GM12878 (cell line): Measurements from ENCODE around the gene CALD1. TPM values are rescaled to one million over a fixed set of nuclear protein-coding genes. Genes with fewer than 3 reads are reported as not detected.

ENCODE experiments used
- CHD2 ChIP-seq: IDR thresholded peaks from 2 replicates; pipeline ENCODE4 v1.6.1; 2011; ENCODE audit warnings: low read depth, low read length, improper control_type of control experiment, borderline replicate concordance
- CHD4 ChIP-seq: fragments of 200-600 bp; sonication (generic); IDR thresholded peaks from 2 replicates; pipeline ENCODE4 v1.6.1; 2016; ENCODE audit warnings: mild to moderate bottlenecking
- FOXK2 ChIP-seq: fragments of 450-650 bp; IDR thresholded peaks from 2 replicates; pipeline ENCODE4 v1.6.1; 2017; ENCODE audit warnings: mild to moderate bottlenecking, moderate library complexity
- HCFC1 ChIP-seq: fragments of 150-350 bp; IDR thresholded peaks from 2 replicates; pipeline ENCODE4 v1.6.1; 2014; ENCODE audit warnings: low read length
- KLF5 ChIP-seq: fragments of 450-650 bp; IDR thresholded peaks from 2 replicates; pipeline ENCODE4 v1.6.1; 2014; ENCODE audit warnings: mild to moderate bottlenecking; ENCODE audit not compliant: partially characterized antibody
- MTA3 ChIP-seq: IDR thresholded peaks from 2 replicates; pipeline ENCODE4 v1.6.1; 2012; ENCODE audit warnings: low read length, inconsistent platforms, borderline replicate concordance
- MYB ChIP-seq: fragments of 150-350 bp; IDR thresholded peaks from 2 replicates; pipeline ENCODE4 v1.6.1; 2014; ENCODE audit warnings: mild to moderate bottlenecking, low read depth, low read length, borderline replicate concordance
- NBN ChIP-seq: fragments of 450-650 bp; IDR thresholded peaks from 2 replicates; pipeline ENCODE4 v1.6.1; 2016
- RBBP5 ChIP-seq: fragments of 200-600 bp; sonication (generic); conservative IDR thresholded peaks from 2 replicates; pipeline ENCODE4 v1.6.1; 2016
- SIX5 ChIP-seq: IDR thresholded peaks from 2 replicates; pipeline ENCODE4 v1.6.1; 2011; ENCODE audit warnings: mild to moderate bottlenecking, low read depth, low read length, moderate library complexity; ENCODE audit not compliant: severe bottlenecking
- TCF3 ChIP-seq: IDR thresholded peaks from 2 replicates; pipeline ENCODE4 v1.6.1; 2012; ENCODE audit warnings: low read depth, mild to moderate bottlenecking, low read length, borderline replicate concordance; ENCODE audit not compliant: insufficient read depth
- YY1 ChIP-seq: IDR thresholded peaks from 2 replicates; pipeline ENCODE4 v1.6.1; 2011; ENCODE audit warnings: low read depth, mild to moderate bottlenecking, low read length
- ZNF207 ChIP-seq: fragments of 450-650 bp; IDR thresholded peaks from 2 replicates; pipeline ENCODE4 v1.6.1; 2014; ENCODE audit warnings: antibody characterized with exemption, mild to moderate bottlenecking, borderline replicate concordance
- ZNF24 ChIP-seq: fragments of 450-650 bp; IDR thresholded peaks from 2 replicates; pipeline ENCODE4 v1.6.1; 2017; ENCODE audit warnings: antibody characterized with exemption, mild to moderate bottlenecking
- polyA plus RNA-seq, 11 experiments: library from polyadenylated mRNA; depleted of rRNA in 4 of 11; unstranded in 6 of 11; stranded (reverse) in 5 of 11; fragments of >200 nt; fragmentation: Nextera tagmentation in 4 of 11; fragmentation: Illumina TruSeq in 1 of 11; extraction: Ambion mirVana in 4 of 11; extraction: Trizol in 1 of 11; gene quantifications; 1 replicate in 1 of 11; 2 replicates in 10 of 11; pipeline versions ENCODE4 v1.2.1 to v1.2.3, GENCODE V29; 2011 to 2016; ENCODE audit warnings: inconsistent platforms in 2 of 11, missing spikeins in 2 of 11, low read depth in 1 of 11
- total RNA-seq, 4 experiments: library from RNA; depleted of rRNA in 3 of 4; stranded (reverse); fragments of >200 nt in 3 of 4; fragmentation: Illumina TruSeq in 1 of 4; extraction: Trizol in 1 of 4; gene quantifications; 2 replicates each; pipeline versions ENCODE4 v1.2.1 to v1.2.3, GENCODE V29; 2013 to 2021
- TF ChIP-seq, protein P1 (sequence below): fragments of 450-650 bp; formaldehyde crosslinking; IDR thresholded peaks from 2 replicates; pipeline ENCODE4 v1.5.0; 2022; ENCODE audit warnings: mild to moderate bottlenecking, missing genetic modification characterization
- TF ChIP-seq, protein P2 (sequence below): fragments of 450-650 bp; IDR thresholded peaks from 2 replicates; pipeline ENCODE4 v1.6.1; 2016; ENCODE audit warnings: mild to moderate bottlenecking
- TF ChIP-seq, protein P3 (sequence below): fragments of 450-650 bp; IDR thresholded peaks from 2 replicates; pipeline ENCODE4 v1.6.1; 2018; ENCODE audit warnings: mild to moderate bottlenecking, low read depth, moderate library complexity; ENCODE audit not compliant: partially characterized antibody
- TF ChIP-seq, protein P4 (sequence below): fragments of 450-650 bp; conservative IDR thresholded peaks from 2 replicates; pipeline ENCODE4 v1.6.1; 2017; ENCODE audit warnings: mild to moderate bottlenecking, moderate library complexity
- TF ChIP-seq, protein P5 (sequence below): fragments of 450-650 bp; IDR thresholded peaks from 2 replicates; pipeline ENCODE4 v1.6.1; 2017; ENCODE audit warnings: low read depth, mild to moderate bottlenecking, moderate library complexity

Gene CALD1
- total and polyA plus RNA-seq, 10 of the 15 experiments (the other 5 are each of a cell fraction or from before 2014, with no cell fraction given): 0.03 to 1.3 (median 0.22) TPM

DNA sequence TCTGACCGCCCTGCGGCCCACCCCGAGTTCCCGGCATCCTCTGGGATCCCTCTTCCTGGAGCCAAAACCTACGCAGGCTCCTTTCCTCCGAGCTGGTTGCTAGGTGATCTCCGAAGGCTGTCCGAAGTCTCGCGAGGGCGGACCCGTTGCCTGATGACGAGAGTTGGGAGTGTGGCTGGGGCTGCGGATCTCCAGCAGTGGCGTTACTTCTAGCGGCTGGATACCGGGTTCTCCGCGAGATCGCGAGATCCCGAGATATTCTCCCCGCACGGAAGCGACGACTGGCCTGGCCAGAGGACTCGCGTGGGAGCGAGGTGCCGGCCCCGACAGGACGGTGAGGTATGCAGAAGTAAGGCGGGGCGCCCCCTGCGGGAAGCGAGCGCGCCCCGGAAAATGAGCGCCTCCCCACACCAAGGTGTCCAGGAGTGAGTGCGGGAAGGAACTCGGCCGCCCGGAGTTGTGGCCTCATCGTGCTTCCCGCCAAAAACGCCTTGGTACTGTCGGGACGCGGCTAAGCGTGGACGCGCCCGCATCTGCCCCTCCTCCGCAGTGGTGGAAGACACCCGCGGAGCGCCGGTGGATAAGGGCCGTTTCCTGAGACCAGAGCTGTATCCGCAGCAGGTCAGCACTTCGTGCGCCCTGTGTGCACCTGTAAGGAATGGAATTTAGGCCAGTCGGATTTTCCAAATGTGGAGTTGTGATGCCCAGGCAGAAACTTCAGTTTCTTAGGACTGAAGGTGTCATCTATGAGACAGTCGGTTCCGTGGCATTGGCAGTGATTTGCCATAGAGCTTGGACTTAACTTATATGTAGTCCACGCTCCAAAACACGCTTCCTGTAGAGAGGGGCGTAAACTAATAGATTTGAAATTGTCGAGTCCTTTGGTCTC, 207.2 kb downstream of the CALD1 start, which contains the start of gene AGBL3 (continued):
- TF ChIP-seq CHD2 (peak; percentile 99), NBN (peak; percentile 85), HCFC1 (peak; percentile 27), TCF3 (no peak), ZNF24 (no peak), YY1 (peak; percentile 41; the same call in 1 of the 2 replicates), CHD4 (no peak), MTA3 (no peak), KLF5 (no peak), SIX5 (peak; percentile 4), RBBP5 (no peak), FOXK2 (no peak), MYB (no peak), ZNF207 (peak; percentile 64; the same call in 1 of the 2 replicates)
- TF ChIP-seq, protein P1, sequence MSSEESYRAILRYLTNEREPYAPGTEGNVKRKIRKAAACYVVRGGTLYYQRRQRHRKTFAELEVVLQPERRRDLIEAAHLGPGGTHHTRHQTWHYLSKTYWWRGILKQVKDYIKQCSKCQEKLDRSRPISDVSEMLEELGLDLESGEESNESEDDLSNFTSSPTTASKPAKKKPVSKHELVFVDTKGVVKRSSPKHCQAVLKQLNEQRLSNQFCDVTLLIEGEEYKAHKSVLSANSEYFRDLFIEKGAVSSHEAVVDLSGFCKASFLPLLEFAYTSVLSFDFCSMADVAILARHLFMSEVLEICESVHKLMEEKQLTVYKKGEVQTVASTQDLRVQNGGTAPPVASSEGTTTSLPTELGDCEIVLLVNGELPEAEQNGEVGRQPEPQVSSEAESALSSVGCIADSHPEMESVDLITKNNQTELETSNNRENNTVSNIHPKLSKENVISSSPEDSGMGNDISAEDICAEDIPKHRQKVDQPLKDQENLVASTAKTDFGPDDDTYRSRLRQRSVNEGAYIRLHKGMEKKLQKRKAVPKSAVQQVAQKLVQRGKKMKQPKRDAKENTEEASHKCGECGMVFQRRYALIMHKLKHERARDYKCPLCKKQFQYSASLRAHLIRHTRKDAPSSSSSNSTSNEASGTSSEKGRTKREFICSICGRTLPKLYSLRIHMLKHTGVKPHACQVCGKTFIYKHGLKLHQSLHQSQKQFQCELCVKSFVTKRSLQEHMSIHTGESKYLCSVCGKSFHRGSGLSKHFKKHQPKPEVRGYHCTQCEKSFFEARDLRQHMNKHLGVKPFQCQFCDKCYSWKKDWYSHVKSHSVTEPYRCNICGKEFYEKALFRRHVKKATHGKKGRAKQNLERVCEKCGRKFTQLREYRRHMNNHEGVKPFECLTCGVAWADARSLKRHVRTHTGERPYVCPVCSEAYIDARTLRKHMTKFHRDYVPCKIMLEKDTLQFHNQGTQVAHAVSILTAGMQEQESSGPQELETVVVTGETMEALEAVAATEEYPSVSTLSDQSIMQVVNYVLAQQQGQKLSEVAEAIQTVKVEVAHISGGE: no peak
- TF ChIP-seq, protein P2, sequence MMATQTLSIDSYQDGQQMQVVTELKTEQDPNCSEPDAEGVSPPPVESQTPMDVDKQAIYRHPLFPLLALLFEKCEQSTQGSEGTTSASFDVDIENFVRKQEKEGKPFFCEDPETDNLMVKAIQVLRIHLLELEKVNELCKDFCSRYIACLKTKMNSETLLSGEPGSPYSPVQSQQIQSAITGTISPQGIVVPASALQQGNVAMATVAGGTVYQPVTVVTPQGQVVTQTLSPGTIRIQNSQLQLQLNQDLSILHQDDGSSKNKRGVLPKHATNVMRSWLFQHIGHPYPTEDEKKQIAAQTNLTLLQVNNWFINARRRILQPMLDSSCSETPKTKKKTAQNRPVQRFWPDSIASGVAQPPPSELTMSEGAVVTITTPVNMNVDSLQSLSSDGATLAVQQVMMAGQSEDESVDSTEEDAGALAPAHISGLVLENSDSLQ: no peak
- TF ChIP-seq, protein P3, sequence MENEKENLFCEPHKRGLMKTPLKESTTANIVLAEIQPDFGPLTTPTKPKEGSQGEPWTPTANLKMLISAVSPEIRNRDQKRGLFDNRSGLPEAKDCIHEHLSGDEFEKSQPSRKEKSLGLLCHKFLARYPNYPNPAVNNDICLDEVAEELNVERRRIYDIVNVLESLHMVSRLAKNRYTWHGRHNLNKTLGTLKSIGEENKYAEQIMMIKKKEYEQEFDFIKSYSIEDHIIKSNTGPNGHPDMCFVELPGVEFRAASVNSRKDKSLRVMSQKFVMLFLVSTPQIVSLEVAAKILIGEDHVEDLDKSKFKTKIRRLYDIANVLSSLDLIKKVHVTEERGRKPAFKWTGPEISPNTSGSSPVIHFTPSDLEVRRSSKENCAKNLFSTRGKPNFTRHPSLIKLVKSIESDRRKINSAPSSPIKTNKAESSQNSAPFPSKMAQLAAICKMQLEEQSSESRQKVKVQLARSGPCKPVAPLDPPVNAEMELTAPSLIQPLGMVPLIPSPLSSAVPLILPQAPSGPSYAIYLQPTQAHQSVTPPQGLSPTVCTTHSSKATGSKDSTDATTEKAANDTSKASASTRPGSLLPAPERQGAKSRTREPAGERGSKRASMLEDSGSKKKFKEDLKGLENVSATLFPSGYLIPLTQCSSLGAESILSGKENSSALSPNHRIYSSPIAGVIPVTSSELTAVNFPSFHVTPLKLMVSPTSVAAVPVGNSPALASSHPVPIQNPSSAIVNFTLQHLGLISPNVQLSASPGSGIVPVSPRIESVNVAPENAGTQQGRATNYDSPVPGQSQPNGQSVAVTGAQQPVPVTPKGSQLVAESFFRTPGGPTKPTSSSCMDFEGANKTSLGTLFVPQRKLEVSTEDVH: no peak
- TF ChIP-seq, protein P4, sequence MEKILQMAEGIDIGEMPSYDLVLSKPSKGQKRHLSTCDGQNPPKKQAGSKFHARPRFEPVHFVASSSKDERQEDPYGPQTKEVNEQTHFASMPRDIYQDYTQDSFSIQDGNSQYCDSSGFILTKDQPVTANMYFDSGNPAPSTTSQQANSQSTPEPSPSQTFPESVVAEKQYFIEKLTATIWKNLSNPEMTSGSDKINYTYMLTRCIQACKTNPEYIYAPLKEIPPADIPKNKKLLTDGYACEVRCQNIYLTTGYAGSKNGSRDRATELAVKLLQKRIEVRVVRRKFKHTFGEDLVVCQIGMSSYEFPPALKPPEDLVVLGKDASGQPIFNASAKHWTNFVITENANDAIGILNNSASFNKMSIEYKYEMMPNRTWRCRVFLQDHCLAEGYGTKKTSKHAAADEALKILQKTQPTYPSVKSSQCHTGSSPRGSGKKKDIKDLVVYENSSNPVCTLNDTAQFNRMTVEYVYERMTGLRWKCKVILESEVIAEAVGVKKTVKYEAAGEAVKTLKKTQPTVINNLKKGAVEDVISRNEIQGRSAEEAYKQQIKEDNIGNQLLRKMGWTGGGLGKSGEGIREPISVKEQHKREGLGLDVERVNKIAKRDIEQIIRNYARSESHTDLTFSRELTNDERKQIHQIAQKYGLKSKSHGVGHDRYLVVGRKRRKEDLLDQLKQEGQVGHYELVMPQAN: peak; percentile 78
- TF ChIP-seq, protein P5, sequence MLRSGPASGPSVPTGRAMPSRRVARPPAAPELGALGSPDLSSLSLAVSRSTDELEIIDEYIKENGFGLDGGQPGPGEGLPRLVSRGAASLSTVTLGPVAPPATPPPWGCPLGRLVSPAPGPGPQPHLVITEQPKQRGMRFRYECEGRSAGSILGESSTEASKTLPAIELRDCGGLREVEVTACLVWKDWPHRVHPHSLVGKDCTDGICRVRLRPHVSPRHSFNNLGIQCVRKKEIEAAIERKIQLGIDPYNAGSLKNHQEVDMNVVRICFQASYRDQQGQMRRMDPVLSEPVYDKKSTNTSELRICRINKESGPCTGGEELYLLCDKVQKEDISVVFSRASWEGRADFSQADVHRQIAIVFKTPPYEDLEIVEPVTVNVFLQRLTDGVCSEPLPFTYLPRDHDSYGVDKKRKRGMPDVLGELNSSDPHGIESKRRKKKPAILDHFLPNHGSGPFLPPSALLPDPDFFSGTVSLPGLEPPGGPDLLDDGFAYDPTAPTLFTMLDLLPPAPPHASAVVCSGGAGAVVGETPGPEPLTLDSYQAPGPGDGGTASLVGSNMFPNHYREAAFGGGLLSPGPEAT: peak; percentile 79
